ENCODE data around the gene TEX22.

DNA sequence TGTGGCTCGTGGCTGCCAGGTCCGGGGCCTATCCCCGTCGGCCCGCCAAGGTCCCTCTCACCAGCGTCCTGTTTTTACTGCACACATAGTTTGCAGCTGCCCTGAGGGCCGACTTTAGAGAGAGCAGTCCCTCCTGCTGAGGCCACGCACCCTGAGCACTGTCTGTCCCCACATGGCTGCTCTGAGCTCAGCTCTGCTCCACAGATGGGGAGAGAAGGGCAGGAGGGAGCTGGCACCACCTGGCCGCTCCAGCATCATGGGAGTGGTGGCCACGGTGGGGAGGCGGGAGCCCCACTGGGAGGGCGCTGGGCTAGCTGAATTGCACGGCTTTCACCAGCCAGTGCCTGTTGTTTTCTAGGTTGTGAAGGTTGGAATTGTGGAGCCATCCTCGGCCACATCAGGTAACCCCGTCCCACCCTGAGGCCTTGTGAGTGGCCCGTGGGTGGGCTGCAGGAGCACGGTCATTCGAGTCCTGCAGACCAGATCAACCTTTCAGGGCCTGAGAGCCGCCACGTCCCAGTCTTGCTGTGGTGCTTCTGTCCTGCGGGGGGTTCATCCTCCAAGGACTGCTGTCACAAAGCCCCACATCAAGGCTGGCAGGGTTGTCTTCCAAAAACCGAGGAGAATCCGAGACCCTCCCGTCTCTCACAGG is 7.4 kb upstream of the TEX22 start:
- no peak for TF ChIP-seq YY1 (IDR thresholded peaks at IDR 0.05)
- TF ChIP-seq, protein P1, sequence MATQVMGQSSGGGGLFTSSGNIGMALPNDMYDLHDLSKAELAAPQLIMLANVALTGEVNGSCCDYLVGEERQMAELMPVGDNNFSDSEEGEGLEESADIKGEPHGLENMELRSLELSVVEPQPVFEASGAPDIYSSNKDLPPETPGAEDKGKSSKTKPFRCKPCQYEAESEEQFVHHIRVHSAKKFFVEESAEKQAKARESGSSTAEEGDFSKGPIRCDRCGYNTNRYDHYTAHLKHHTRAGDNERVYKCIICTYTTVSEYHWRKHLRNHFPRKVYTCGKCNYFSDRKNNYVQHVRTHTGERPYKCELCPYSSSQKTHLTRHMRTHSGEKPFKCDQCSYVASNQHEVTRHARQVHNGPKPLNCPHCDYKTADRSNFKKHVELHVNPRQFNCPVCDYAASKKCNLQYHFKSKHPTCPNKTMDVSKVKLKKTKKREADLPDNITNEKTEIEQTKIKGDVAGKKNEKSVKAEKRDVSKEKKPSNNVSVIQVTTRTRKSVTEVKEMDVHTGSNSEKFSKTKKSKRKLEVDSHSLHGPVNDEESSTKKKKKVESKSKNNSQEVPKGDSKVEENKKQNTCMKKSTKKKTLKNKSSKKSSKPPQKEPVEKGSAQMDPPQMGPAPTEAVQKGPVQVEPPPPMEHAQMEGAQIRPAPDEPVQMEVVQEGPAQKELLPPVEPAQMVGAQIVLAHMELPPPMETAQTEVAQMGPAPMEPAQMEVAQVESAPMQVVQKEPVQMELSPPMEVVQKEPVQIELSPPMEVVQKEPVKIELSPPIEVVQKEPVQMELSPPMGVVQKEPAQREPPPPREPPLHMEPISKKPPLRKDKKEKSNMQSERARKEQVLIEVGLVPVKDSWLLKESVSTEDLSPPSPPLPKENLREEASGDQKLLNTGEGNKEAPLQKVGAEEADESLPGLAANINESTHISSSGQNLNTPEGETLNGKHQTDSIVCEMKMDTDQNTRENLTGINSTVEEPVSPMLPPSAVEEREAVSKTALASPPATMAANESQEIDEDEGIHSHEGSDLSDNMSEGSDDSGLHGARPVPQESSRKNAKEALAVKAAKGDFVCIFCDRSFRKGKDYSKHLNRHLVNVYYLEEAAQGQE (IDR thresholded peaks at IDR 0.05), result no peak
- TF ChIP-seq, protein P2, sequence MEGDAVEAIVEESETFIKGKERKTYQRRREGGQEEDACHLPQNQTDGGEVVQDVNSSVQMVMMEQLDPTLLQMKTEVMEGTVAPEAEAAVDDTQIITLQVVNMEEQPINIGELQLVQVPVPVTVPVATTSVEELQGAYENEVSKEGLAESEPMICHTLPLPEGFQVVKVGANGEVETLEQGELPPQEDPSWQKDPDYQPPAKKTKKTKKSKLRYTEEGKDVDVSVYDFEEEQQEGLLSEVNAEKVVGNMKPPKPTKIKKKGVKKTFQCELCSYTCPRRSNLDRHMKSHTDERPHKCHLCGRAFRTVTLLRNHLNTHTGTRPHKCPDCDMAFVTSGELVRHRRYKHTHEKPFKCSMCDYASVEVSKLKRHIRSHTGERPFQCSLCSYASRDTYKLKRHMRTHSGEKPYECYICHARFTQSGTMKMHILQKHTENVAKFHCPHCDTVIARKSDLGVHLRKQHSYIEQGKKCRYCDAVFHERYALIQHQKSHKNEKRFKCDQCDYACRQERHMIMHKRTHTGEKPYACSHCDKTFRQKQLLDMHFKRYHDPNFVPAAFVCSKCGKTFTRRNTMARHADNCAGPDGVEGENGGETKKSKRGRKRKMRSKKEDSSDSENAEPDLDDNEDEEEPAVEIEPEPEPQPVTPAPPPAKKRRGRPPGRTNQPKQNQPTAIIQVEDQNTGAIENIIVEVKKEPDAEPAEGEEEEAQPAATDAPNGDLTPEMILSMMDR (IDR thresholded peaks at IDR 0.05; ENCODE audit: low read depth, low read length, missing input control), result no peak
- no peak for TF ChIP-seq SP1 (IDR thresholded peaks at IDR 0.05)
- no peak for TF ChIP-seq TAF1 (conservative IDR thresholded peaks at IDR 0.05)
- TF ChIP-seq, protein P3, sequence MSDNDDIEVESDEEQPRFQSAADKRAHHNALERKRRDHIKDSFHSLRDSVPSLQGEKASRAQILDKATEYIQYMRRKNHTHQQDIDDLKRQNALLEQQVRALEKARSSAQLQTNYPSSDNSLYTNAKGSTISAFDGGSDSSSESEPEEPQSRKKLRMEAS (IDR thresholded peaks at IDR 0.05), result no peak
- TF ChIP-seq JUND (IDR thresholded peaks at IDR 0.05), result no peak
- no peak for TF ChIP-seq FOXA1 (IDR thresholded peaks at IDR 0.05)
- no peak for TF ChIP-seq HNF4G (IDR thresholded peaks at IDR 0.05)
- no peak for TF ChIP-seq GABPA (IDR thresholded peaks at IDR 0.05 in 1 of 2, conservative IDR thresholded peaks at IDR 0.05 in 1 of 2)

Data from liver (tissue), 3 donors.